ENCODE data around the gene SNAPC2.

The SNAPC2 gene, protein sequence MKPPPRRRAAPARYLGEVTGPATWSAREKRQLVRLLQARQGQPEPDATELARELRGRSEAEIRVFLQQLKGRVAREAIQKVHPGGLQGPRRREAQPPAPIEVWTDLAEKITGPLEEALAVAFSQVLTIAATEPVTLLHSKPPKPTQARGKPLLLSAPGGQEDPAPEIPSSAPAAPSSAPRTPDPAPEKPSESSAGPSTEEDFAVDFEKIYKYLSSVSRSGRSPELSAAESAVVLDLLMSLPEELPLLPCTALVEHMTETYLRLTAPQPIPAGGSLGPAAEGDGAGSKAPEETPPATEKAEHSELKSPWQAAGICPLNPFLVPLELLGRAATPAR

DNA sequence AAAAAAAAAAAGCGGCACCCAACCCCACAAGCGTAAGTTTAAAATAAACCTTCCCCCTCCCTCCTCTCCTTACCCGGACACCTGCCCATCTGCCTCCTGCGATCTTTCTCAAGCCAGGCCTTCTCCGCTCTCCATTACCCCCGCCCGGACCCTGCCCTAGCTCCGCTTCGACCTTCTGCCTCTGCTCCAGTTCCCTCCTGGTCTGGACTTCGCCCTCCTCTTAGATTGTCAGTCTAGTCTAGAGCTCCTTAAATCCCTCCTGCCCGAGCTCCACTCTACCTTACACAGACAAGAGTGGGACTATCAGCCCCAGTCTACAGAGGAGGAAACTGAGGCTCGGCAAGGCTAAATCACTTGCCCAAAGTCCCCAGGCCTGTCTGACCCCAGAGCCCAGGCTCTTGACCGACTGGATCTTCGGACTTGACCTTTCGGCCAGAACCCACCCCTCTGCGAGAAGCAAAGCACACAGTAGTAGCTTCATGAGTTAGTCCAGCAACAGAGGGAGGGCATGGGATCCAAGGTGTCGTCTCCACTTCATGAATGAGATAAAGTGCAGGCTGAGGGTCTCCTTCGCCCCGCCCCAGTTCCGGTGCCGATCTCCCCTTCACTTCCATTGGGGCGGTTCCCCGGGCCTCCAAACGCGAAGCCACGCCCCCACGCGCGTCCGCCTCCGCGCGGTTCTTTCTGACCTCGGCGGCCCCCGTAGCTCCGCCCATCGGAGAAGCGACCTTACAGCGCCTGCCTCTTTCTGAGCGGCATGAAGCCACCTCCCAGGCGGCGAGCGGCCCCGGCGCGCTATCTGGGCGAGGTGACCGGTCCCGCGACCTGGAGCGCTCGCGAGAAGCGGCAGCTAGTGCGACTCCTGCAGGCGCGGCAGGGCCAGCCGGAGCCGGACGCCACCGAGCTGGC lies at the start of gene SNAPC2:
Gene SNAPC2 (plus strand): TSS at position 729 of the 909 bp plus-strand sequence. CDS start 29 bp downstream, at position 758.
- DNase-seq: peak; percentile 98

DNA sequence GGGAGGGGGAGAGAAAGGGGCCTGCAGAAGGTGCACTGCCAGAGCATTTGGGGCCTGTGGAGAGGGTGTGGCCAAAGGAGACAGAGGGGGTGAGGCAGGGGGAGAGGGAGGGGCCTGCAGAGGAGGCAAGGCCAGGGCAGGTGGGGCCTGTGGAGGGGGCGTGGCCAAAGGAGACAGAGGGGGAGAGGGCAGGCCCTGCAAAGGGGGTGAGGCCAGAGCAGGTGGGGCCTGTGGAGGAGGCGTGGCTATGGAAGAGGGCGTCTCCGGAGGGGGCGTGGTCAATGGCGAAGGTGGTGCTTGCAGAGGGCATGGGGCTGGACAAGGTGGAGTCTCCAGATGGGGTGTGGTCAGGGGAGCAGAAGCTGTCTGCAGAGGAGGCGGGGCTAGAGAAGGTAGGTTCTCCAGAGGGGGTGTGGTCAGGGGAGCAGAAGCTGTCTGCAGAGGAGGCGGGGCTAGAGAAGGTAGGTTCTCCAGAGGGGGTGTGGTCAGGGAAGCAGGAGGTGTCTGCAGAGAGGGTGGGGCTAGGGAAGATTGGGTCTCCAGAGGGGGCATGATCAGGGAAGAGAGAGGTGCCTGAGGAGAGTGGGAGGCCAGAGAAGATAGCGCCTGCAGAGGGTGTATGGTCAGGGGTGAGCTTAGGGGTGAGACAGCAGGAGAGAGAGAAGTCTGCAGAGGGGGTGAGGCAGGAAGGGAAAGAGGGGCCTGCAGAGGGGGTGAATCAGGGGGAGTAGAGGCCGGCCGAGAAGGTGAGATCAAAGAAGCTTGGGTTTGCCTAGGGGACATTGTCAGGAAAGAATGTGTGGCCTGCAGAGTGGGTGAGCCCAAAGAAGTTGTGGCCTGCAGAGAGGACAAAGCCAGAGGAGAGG lies 49.3 kb upstream of the SNAPC2 start:
- peak; percentile 82 for DNase-seq

DNA sequence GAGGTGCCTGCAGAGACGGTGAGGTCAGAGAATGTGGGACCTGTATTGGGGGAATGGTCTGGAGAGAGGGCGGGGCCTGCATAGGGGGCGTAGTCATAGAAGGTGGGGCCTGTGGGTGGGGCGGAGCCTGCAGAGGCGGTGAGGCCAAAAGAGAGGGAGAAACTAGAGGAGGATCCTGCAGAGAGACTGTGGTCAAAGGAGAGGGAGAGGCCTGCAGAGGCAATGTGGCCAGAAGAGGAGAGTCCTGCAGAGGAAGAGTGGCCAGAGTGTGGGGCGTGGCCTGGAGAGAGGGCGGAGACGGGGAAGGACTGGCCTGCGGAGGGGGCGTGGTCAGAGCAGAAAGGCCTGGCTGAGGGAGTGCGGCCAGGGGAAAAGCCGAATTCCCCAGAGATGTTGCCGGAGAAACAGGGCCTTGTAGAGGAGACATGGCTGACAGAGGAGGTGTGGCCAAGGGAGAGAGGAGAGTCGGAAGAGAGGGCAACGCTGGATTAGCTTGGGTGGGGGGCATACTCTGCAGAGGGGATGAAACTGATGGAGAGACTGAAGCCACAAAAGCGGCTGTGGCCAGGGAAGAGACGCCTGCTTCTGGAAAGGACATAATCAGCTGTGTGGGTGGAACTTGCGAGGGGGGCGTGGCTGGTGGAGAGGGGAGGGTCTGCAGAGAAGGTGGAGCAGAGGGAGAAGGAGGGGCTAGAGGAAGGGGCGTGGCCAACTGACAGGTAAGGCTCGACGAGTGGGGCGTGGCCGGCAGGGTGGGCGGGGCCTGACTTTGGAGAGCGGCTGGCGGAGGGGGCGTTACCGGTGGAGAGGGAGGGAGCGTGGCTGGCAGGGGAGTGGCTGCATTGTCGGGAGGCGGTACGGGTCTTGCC lies 48.5 kb upstream of the SNAPC2 start:
- peak; percentile 93 for DNase-seq

DNA sequence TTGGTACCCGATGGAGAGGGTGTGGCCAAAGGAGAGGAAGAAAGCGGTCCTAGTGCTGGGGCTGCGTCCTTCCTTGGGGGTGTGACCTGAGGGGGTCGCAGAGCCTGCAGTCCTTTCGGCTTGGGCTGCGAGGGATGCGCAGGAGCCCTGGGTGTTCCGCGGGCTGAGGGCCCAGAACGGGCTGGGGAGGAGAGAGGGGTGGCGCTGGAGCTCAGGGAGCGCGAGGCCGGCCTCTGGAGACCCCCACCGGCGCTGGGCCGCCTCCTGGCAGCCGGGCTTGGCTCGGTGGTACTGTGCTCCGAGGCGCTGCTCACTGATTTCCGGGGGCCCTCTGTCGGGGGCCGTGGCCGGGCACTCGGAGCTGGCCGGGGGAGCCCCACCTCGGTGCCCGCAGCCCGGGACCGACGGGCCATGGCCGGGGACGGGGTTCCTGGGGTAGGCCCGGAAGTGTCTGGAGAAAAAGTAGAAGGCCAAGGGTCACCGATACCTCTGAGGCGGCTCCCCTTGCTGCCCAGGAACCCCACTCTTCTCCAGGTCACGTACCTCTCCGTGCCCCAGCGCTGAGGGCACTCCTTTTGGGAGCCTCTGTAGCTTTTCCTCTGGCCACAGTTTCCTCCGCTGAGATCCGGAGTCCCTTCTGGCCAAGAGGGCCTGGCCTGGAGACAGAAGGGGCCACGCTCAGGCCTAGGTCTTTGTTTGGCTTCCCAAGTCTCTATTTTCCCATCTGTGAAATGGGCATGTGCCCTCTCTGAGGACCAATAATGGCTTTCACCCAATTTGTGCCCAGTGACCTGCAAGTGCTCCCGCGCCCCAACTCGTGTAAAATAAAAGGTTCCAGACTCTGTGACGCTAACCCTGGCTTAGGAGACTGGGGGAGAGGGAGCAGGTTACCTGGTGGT lies 47.6 kb upstream of the SNAPC2 start:
- DNase-seq: no peak

DNA sequence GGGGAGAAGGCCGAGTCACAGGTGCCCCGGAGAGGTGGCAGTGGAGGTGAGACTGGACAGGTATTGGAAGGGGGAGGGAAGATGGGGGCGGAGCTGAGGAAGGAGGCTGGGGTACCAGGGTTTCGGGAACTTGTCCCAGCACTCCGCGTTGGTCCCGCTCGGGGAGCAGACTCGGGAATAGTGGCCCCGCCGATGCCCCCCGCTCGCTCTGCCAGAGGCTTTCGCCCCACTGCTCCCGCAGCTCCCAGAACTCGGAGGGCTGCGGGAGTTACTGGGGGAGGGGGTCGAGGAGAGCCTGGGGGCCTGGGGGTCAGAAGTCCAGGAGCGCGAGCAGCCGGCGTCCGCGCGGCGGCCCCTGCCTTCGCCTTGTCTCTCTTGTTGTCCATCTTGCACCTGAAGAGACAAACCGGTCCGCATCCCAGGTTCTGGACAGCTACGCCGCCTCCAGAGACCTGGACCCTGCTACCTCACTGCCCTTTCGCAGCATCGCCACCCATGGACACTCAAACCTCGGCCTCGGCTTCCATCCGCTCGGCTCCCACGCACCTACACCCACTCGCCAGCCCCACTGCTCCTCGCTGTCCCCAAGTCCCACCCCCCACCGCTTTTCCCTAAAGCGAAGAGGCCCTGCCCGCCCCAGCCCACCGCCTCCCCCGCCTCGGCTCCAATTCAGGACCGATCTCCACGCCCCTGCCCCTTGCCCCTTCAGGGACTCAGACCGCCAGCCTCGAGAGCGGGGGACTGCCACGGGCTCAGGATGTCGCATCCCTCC lies 46.6 kb upstream of the SNAPC2 start:
- no peak for DNase-seq

DNA sequence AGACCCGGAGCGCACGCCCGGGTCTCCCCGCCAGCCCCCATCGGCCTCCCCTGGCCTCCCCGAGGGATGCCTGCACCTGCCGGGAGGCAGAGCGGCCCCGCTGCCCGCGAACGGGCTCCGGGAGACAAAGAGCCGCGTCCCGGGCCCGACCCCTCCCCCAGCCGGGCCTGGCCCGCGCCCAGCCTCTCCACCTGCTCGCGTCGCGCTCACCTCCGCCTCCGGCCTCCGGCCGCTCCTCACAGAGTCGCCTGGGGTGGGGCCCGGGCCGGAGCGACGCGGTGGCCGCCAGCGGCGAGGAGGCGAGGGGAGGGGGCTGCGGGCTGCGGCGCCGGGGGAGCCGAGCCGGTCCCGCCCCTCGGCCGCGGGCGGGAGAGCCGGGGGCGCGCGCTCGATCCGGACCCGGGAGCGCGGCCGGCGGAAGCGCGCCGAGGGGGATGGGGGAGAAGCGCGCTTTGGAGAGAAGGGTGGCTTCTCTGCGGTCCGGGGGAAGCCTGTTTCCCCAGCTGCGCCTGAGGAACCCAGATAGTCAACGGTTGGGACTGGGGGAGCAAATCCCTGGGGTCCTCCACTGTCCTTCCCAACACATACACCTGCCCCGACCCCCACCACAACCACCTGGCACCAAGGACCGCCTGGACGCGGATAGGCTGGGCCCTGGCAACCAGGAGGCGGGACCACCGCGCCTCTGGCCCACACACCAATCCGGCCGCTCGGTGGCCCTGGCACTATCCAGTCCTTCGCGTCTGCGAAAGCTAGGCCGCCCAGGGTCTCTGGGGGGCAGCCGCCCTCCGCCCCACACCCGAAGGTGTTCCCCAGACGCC lies 45.9 kb upstream of the SNAPC2 start, which contains the start of gene PRR36:
Gene PRR36 (minus strand): TSS at position 315 of the 821 bp plus-strand sequence. CDS start 701 bp downstream, outside the sequence.
- DNase-seq: no peak

DNA sequence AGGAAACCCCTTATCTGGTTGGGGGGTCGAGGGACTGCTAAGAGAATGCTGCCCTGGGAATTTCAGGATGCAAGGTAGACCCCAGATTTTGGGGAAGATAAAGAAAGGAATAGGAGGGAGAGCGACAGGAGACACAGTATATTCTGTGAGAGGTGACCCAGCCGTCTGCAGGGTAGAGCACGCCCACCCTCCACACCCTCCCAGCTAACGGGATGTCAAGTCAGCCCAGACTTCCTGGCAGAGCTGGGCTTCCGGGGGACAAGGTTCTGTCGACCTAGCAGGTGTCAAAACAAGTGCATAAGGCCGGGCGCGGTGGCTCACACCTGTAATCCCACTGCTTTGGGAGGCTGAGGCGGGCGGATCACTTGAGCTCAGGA lies 45.3 kb upstream of the SNAPC2 start:
- DNase-seq: no peak

DNA sequence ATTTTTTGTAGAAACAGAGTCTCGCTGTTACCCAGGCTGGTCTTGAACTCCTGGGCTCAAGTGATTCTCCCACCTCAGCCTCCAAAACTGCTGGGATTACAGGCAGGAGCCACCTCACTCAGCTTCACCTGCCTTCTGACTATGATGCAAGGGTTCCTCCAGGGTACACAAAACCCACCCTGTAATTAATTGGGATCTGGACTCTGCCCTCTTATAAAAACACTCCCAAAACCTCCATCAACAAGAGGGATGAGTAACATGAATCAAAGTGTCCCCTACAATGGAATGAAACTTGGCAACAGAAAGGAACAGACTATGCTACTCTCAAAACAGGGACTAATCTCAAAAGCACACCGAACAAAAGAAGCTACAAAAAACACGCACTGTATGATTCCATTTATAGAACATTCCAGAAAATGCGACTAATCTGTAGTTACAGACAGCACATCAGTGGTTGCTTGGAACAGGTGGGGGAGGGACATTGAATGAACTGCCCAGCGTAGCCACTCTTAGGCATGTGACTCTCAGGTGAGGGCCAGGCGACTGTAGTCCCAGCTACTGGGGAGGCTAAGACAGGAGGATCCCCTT lies 42.8 kb upstream of the SNAPC2 start:
- DNase-seq: no peak

GRCh38 chr19:7879111-7879807 lies 40.9 kb upstream of the SNAPC2 start:
- DNase-seq: no peak

DNA sequence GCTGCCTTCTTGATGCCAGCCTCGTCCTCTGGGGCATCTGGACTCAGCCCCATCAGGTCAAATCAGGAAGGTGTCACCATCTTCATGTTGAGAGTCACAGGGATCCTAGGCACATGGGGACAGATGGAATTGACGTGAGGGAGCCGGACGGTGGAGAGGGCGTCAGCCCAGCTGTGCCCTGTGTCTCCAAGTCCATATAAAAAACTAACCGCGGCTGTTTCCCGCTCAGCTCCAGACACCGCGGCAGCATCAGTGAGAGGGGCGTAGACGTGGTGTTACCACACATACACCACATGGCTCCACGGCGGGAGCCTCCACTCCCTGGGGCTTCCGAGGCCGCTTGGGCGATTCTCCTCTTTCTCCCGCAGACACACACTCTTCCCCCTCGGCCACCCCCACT lies 40.3 kb upstream of the SNAPC2 start:
- DNase-seq: no peak

DNA sequence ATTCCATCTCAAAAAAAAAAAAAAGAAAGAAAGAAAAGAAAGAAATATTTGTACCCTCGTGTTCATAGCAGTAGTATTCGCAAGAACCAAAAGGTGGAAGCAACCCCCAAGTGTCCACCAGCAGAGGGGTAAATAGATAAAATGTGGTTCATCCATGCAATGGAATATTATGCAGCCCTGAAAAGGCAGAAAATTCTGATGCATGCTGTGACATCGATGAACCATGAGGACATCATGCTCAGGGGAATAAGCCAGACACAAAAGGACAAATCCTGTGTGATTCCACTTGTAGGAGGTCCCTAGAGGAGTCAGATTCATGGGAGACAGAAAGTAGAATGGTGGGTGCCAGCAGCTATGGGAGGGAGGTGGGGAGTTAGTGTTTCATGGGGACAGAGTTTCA lies 38.2 kb upstream of the SNAPC2 start:
- DNase-seq: no peak

DNA sequence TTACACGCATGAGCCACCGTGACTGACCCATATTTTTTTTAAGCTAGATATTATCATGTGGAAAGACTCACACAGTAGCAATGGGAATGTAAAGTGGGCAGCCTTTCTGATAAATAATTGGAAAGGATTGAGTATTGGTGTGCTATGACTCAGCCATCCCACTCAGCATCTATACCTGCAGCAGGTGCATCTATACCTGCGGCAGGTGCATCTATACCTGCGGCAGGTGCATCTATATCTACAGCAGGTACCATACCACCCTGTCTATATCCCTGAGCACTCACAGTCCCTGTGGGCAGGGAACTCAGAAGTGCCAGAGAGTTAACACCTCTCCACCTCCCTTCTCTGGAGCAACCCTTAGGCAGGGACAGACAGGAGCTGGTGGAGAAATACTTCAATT lies 37.0 kb upstream of the SNAPC2 start:
- no peak for DNase-seq

DNA sequence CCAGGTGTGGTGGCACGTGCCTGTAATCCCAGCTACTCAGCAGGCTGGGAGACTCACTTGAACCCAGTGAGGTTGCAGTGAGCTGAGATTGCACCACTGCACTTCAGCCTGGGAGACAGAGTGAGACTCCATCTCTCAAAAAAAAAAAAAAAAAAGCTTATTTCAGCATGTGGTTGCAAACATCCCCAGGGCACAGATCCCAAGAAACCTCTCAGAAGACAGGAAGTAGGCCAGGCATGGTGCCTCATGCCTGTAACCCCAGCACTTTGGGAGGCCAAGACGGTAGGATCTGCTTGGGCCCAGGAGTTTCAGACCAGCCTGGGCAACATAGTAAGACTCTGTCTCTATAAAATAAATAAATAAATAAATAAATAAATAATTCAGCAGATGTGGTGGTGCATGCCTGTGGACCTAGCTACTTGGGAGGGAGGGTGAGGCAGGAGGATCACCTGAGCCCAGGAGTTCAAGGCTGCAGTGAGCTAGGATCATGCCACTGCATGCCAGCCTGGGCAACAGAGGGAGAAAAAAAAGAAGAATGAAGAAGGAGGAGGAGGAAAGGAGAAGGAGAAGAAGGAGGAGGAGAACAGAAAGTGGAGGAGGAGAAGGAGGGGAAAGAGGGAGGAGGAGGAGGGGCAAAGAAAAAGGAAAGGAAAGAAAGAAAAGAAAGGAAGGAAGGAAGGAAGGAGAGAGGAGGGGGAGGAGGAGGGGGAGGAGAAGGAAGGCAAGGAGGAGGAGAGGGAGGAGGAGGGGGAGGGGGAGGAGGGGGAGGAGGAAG lies 36.2 kb upstream of the SNAPC2 start:
- DNase-seq: no peak

GRCh38 chr19:7885818-7886217 lies 34.3 kb upstream of the SNAPC2 start:
- no peak for DNase-seq

DNA sequence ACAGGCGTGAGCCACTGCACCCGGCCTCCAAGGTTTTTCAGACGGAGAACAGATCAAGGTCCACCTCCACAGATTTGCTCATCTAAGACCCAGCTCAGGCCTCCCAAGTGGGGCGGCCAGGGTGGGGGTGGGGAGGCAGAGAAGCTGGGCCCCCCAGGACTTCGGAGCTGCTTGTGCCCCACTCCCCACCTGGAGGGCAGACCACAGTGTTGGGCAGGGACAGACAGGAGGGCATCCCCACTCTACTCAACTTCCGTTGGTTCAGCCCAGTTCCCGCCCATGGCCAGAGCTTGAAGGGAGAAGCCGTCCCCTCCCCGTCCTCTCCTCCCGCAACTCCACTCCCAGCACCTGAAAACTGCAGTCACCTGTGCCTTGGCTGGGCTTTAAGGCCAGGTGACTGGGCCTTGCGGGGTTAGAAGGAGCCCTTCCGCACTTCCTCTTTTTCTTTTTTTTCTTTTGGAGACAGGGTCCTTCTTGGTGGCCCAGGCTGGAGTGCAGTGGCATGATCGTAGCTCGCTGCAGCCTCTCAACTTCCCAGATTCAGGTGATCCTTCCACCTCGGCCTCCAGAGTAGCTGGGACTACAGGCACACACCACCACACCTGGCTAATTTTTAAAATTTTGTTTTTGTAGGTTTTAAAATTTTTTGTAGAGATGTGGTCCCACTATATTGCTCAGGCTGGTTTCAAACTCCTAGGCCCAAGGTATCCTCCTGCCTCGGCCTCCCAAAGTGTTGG lies 32.6 kb upstream of the SNAPC2 start:
- DNase-seq: no peak

DNA sequence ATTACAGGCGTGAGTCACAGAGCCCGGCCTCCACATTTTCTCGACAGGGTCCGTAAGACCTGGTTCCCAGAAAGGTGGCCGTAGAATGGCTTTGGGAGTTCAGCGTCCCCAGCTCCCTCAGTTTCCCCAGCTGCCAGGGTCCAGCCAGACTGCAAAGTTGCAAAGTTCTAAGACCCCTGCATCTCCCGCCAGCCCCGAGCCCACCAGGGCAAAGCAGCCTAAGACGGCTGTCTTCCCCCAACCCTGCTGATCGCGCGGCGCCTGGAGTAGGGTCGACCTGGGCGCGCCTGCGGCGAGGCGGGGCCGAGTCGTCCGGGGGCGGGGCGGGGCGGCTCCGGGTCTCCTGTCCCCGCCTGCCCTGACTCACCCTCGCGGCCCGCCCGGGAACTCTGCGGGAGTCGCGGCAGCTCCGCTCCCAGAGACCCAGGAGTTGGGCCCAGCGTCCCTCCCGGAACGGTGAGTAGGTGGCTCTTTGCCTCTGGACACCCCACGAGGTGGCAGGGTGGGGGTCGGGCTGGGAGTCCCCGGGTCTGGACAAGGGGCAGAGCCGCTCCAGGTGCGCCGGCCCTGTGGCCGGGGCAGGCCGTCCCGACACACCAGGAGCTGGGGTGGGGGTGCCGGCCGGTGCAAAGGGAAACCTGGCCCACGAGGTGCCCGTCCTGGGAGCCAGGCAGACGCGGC lies 31.9 kb upstream of the SNAPC2 start, which contains the start of gene LRRC8E:
Gene LRRC8E (plus strand): TSS at position 366 of the 681 bp plus-strand sequence. CDS start 7,094 bp downstream, outside the sequence.
- DNase-seq: peak; percentile 80

Data from activated CD8-positive, alpha-beta memory T cell treated with anti-CD3 and anti-CD28 coated beads, Interleukin-2, amount 50 U/mL, for 48 hours (primary cell).